ENCODE measurements around the gene OR51G2.
"Not testable (repeated sequence)": the region's sequence is repeated elsewhere in the genome, so short reads cannot be mapped to it uniquely, and the experiment has no call there.

Gene OR51G2, protein sequence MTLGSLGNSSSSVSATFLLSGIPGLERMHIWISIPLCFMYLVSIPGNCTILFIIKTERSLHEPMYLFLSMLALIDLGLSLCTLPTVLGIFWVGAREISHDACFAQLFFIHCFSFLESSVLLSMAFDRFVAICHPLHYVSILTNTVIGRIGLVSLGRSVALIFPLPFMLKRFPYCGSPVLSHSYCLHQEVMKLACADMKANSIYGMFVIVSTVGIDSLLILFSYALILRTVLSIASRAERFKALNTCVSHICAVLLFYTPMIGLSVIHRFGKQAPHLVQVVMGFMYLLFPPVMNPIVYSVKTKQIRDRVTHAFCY

GRCh38 chr11:4919250-4919649 lies at the start of gene OR51G2:
Gene OR51G2, minus strand, starts transcription at chr11:4919350. Its CDS starts 3,687 bp downstream, at chr11:4915663.
- Histone ChIP-seq H3K36me3 (ENCODE audit: control insufficient read depth, insufficient read depth, low read length) (no peaks in the 10 kb centered on the region), H3K27ac (ENCODE audit: low read depth, low read length) (no peak within 1 kb of the TSS), H3K4me3 (ENCODE audit: low read depth, low read length) (no peak within 1 kb of the TSS), H3K4me1 (ENCODE audit: control insufficient read depth, insufficient read depth, low read length) (no peaks in the 10 kb centered on the region), H3K9me3 (ENCODE audit: control insufficient read depth, insufficient read depth, low read depth, low read length) (no peaks in the 10 kb centered on the region), H3K9ac (ENCODE audit: low read length) (no peak within 1 kb of the TSS), H3K27me3 (ENCODE audit: control insufficient read depth, insufficient read depth, low read length) (no peaks in the 10 kb centered on the region)

DNA sequence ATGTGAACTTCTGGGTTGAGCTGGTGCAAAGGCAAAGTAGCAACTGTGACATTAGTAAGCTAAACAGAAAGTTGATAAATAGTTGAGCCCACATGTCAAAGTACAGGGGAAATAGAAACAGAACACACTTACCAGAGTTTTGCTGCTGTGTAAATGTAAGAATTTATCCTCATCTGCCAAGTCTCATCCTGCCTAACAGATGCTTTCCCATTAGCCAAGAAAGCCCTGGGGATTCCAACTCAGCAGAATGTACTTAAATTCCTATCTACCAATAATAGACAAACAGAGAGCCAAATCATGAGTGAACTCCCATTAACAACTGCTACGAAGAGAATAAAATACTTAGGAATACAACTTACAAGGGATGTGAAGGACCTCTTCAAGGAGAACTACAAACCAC lies 43.7 kb upstream of the OR51G2 start:
- Histone ChIP-seq H3K27ac (ENCODE audit: low read depth, low read length) (no peak overlapping the region), H3K9ac (ENCODE audit: low read length) (no peak overlapping the region), H3K9me3 (ENCODE audit: control insufficient read depth, insufficient read depth, low read depth, low read length) (no peaks in the 10 kb centered on the region), H3K4me3 (ENCODE audit: low read depth, low read length) (no peak overlapping the region), H3K36me3 (ENCODE audit: control insufficient read depth, insufficient read depth, low read length) (no peaks in the 10 kb centered on the region), H3K4me1 (ENCODE audit: control insufficient read depth, insufficient read depth, low read length) (no peaks in the 10 kb centered on the region), H3K27me3 (ENCODE audit: control insufficient read depth, insufficient read depth, low read length) (no peaks in the 10 kb centered on the region)

- no peaks in the 10 kb centered on the region for H3K4me1 ChIP-seq (ENCODE audit: control insufficient read depth, insufficient read depth, low read length)
- H3K27me3 ChIP-seq (ENCODE audit: control insufficient read depth, insufficient read depth, low read length) = no peaks in the 10 kb centered on the region
- H3K9ac ChIP-seq (ENCODE audit: low read length) = no peak overlapping the region
- H3K4me3 ChIP-seq (ENCODE audit: low read depth, low read length) = no peak overlapping the region
- no peaks in the 10 kb centered on the region for H3K9me3 ChIP-seq (ENCODE audit: control insufficient read depth, insufficient read depth, low read depth, low read length)
- no peaks in the 10 kb centered on the region for H3K36me3 ChIP-seq (ENCODE audit: control insufficient read depth, insufficient read depth, low read length)
- no peak overlapping the region for H3K27ac ChIP-seq (ENCODE audit: low read depth, low read length)
These were observed 41.7 kb upstream of the OR51G2 start for GRCh38 chr11:4960877-4961276.

DNA sequence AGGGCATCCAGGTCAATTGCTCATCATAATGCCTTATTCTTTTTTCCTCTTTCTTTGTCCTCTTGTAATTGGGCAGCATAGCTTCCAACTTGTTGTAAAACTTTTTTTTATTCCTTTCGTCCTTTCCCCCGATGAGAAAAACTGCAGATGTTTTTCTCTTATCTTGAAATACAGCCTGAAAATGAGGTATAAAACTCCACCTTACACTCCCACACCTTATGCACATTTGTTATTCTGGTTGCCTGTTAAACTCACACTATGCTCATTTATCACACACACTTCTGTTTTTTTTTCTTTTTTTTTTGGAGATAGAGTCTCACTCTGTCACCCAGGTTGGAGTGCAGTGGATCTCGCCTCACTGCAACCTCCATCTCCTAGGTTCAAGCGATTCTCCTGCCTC lies 38.2 kb upstream of the OR51G2 start:
- H3K4me1 ChIP-seq (ENCODE audit: control insufficient read depth, insufficient read depth, low read length) = no peaks in the 10 kb centered on the region
- no peak overlapping the region for H3K4me3 ChIP-seq (ENCODE audit: low read depth, low read length)
- no peaks in the 10 kb centered on the region for H3K9me3 ChIP-seq (ENCODE audit: control insufficient read depth, insufficient read depth, low read depth, low read length)
- no peak overlapping the region for H3K27ac ChIP-seq (ENCODE audit: low read depth, low read length)
- H3K9ac ChIP-seq (ENCODE audit: low read length) = no peak overlapping the region
- H3K27me3 ChIP-seq (ENCODE audit: control insufficient read depth, insufficient read depth, low read length) = no peaks in the 10 kb centered on the region
- H3K36me3 ChIP-seq (ENCODE audit: control insufficient read depth, insufficient read depth, low read length) = no peaks in the 10 kb centered on the region

DNA sequence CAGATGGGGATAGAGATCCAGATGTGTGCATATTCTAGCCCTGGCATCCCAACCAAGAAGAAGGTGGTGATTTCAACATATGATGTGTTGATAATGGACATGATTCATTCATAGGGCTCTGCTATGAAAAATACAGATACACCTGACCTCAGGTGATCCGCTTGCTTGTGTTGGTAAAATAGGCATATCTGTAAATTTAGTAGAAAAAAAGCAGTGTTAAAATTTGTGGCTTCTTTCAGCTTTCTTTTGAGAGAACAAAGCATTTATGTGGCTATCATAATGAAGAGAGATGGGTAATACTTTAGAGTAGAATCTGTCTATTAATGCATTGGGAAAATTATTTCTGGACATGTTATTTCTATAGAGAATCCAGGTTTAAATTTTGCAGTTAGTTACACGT lies 36.5 kb upstream of the OR51G2 start, which contains the start of gene OR51A2:
Gene OR51A2 (minus strand): TSS at position 101 of the 400 bp plus-strand sequence. CDS start 0 bp downstream, at position 101.
- H3K9me3 ChIP-seq (ENCODE audit: control insufficient read depth, insufficient read depth, low read depth, low read length); H3K27ac ChIP-seq (ENCODE audit: low read depth, low read length); H3K9ac ChIP-seq (ENCODE audit: low read length); H3K4me1 ChIP-seq (ENCODE audit: control insufficient read depth, insufficient read depth, low read length); H3K4me3 ChIP-seq (ENCODE audit: low read depth, low read length); H3K27me3 ChIP-seq (ENCODE audit: control insufficient read depth, insufficient read depth, low read length); H3K36me3 ChIP-seq (ENCODE audit: control insufficient read depth, insufficient read depth, low read length): not testable (repeated sequence)

DNA sequence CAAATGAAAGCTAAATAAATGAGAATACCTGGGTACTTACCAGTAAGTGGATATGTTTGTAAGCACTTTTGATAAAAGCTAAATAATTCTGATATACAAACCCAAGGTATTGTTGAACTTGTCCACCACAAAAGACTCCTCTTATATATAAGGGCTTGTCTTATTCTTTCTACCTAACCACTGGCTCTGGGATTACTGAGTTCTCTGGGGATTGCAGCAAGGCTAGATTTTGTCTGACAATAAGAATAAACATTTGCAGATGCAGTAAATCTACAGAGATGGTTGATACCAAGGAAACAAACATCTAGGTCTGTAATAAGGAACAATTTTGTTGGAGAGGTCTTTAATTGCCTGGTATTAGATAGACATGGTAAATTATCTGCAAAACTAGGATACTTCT lies 28.4 kb upstream of the OR51G2 start, which contains the start of gene OR51A4:
Gene OR51A4 (minus strand): TSS at position 101 of the 400 bp plus-strand sequence. CDS start 505 bp downstream, outside the sequence.
- Histone ChIP-seq H3K9ac (ENCODE audit: low read length) (no peak within 1 kb of the TSS), H3K4me3 (ENCODE audit: low read depth, low read length) (no peak within 1 kb of the TSS), H3K27me3 (ENCODE audit: control insufficient read depth, insufficient read depth, low read length) (no peaks in the 10 kb centered on the region), H3K36me3 (ENCODE audit: control insufficient read depth, insufficient read depth, low read length) (no peaks in the 10 kb centered on the region), H3K27ac (ENCODE audit: low read depth, low read length) (no peak within 1 kb of the TSS), H3K9me3 (ENCODE audit: control insufficient read depth, insufficient read depth, low read depth, low read length) (no peaks in the 10 kb centered on the region), H3K4me1 (ENCODE audit: control insufficient read depth, insufficient read depth, low read length) (no peaks in the 10 kb centered on the region)

DNA sequence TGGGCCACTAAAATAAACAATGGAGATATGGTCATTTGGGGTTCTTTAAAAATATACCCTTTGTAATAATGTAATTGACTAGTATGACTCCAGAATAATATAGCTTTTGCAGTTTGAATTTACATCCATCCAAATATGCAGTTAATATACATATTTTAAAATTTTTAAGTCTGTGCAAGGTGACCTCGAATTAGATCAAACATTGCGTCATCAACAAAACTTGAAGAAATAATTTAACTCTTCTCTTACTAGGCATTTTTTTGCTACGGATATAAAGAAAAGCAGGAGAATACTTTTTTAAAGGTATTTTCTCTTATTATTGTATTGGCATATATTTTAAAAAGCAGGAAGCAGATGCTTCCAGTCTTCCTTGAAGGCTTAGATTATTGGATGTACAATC lies 17.6 kb upstream of the OR51G2 start:
- Histone ChIP-seq H3K27ac (ENCODE audit: low read depth, low read length) (no peak overlapping the region), H3K27me3 (ENCODE audit: control insufficient read depth, insufficient read depth, low read length) (no peaks in the 10 kb centered on the region), H3K4me1 (ENCODE audit: control insufficient read depth, insufficient read depth, low read length) (no peaks in the 10 kb centered on the region), H3K9me3 (ENCODE audit: control insufficient read depth, insufficient read depth, low read depth, low read length) (no peaks in the 10 kb centered on the region), H3K9ac (ENCODE audit: low read length) (no peak overlapping the region), H3K36me3 (ENCODE audit: control insufficient read depth, insufficient read depth, low read length) (no peaks in the 10 kb centered on the region), H3K4me3 (ENCODE audit: low read depth, low read length) (no peak overlapping the region)

DNA sequence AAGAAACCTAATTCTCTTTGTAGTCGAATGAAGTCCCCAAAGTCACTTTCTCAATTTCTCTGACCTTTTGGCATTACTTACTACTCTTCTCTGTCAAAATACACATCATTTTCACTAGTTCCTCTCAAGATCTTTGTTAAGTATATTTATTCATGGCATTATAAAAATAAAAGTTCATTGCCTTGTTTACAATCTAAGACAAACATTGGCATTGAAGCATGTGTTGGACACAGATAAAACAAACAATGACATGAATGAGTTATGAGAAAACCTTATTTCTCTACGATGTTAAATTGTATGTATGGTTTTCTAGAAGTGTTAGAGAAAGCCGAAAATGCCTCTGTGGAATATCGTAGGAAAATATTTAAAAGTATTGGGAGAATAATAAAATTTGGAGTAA lies 13.6 kb upstream of the OR51G2 start:
- Histone ChIP-seq H3K9me3 (ENCODE audit: control insufficient read depth, insufficient read depth, low read depth, low read length) (no peaks in the 10 kb centered on the region), H3K27ac (ENCODE audit: low read depth, low read length) (no peak overlapping the region), H3K4me1 (ENCODE audit: control insufficient read depth, insufficient read depth, low read length) (no peaks in the 10 kb centered on the region), H3K27me3 (ENCODE audit: control insufficient read depth, insufficient read depth, low read length) (no peaks in the 10 kb centered on the region), H3K36me3 (ENCODE audit: control insufficient read depth, insufficient read depth, low read length) (no peaks in the 10 kb centered on the region), H3K4me3 (ENCODE audit: low read depth, low read length) (no peak overlapping the region), H3K9ac (ENCODE audit: low read length) (no peak overlapping the region)

DNA sequence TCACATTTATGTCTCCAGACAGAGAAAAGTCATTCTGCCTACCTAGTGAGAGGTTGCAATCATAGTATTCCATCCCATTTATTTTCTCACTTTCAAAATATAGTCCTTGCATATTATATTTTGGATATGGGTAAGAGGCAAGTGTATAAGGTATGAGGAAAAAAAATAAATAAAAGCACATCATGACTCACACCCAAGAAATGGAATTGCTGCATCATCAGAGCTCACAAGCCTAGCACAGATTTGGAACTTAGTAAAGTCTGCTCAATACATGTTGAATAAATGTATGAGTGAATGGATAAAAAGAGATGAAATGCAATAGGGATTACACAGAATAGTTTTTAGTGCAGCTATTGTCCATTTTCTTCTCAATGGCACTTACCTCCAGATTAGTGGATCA lies 7.5 kb upstream of the OR51G2 start:
- Histone ChIP-seq H3K4me1 (ENCODE audit: control insufficient read depth, insufficient read depth, low read length) (no peaks in the 10 kb centered on the region), H3K9me3 (ENCODE audit: control insufficient read depth, insufficient read depth, low read depth, low read length) (no peaks in the 10 kb centered on the region), H3K4me3 (ENCODE audit: low read depth, low read length) (no peak overlapping the region), H3K36me3 (ENCODE audit: control insufficient read depth, insufficient read depth, low read length) (no peaks in the 10 kb centered on the region), H3K27me3 (ENCODE audit: control insufficient read depth, insufficient read depth, low read length) (no peaks in the 10 kb centered on the region), H3K9ac (ENCODE audit: low read length) (no peak overlapping the region), H3K27ac (ENCODE audit: low read depth, low read length) (no peak overlapping the region)

DNA sequence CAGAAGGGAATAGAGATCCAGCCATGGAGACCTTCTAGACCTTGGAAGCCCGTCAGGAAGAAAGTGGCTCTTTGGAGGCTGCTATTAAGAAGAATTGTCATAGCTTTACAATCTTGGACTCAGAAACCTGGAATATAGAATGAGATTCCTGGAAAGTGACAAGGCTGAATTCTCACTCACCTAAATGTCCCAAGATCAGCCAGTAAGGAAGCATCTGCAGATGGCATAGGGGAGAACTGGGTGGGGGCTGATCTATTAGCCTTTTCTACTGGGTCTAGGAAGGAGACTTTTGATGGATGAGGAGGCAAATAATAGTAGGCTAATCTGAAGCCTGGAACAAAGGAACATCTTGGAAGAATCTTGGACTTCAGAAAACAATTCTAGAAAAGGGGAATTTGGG lies 5.1 kb upstream of the OR51G2 start, which contains the start of gene OR51G1:
Gene OR51G1 (minus strand): TSS at position 101 of the 400 bp plus-strand sequence. CDS start 0 bp downstream, at position 101.
- H3K27me3 ChIP-seq (ENCODE audit: control insufficient read depth, insufficient read depth, low read length) = no peaks in the 10 kb centered on the region
- H3K9ac ChIP-seq (ENCODE audit: low read length) = no peak within 1 kb of the TSS
- H3K36me3 ChIP-seq (ENCODE audit: control insufficient read depth, insufficient read depth, low read length) = no peaks in the 10 kb centered on the region

GRCh38 chr11:4922304-4922703 lies 3.2 kb upstream of the OR51G2 start:
- H3K27me3 ChIP-seq (ENCODE audit: control insufficient read depth, insufficient read depth, low read length) = no peaks in the 10 kb centered on the region
- no peak overlapping the region for H3K4me3 ChIP-seq (ENCODE audit: low read depth, low read length)
- no peaks in the 10 kb centered on the region for H3K9me3 ChIP-seq (ENCODE audit: control insufficient read depth, insufficient read depth, low read depth, low read length)
- no peaks in the 10 kb centered on the region for H3K36me3 ChIP-seq (ENCODE audit: control insufficient read depth, insufficient read depth, low read length)
- H3K9ac ChIP-seq (ENCODE audit: low read length) = no peak overlapping the region
- H3K4me1 ChIP-seq (ENCODE audit: control insufficient read depth, insufficient read depth, low read length) = no peaks in the 10 kb centered on the region
- H3K27ac ChIP-seq (ENCODE audit: low read depth, low read length) = no peak overlapping the region

More for the DNA sequence above, 5.1 kb upstream of the OR51G2 start, which contains the start of gene OR51G1:
- no peaks in the 10 kb centered on the region for H3K9me3 ChIP-seq (ENCODE audit: control insufficient read depth, insufficient read depth, low read depth, low read length)
- H3K4me3 ChIP-seq (ENCODE audit: low read depth, low read length) = no peak within 1 kb of the TSS
- no peak within 1 kb of the TSS for H3K27ac ChIP-seq (ENCODE audit: low read depth, low read length)
- H3K4me1 ChIP-seq (ENCODE audit: control insufficient read depth, insufficient read depth, low read length) = no peaks in the 10 kb centered on the region

All from HUES6 (cell line).